Tibial nerve (tissue), 3 donors: ENCODE data around the gene PIK3C3.

Experiments
- EP300 ChIP-seq, 2 donors: sonication (generic); formaldehyde crosslinking; IDR thresholded peaks; one replicate each; pipeline ENCODE4 v1.6.1; 2017; ENCODE audit warnings: antibody characterized with exemption in 2 of 2, mild to moderate bottlenecking in 1 of 2
- POLR2A ChIP-seq, 2 donors: fragments of 450-650 bp; IDR thresholded peaks; one replicate each; pipeline ENCODE4 v1.6.1; 2017; ENCODE audit warnings: antibody characterized with exemption in 2 of 2, mild to moderate bottlenecking in 2 of 2, moderate library complexity in 2 of 2

- TF ChIP-seq EP300 (IDR thresholded peaks at IDR 0.05) (no peak), POLR2A (IDR thresholded peaks at IDR 0.05) (no peak)
Measured at GRCh38 chr18:42039396-42039795, 84.4 kb downstream of the PIK3C3 start.
